Omental fat pad (tissue), 4 donors: ENCODE data around the gene ALG14. TPM values are rescaled to one million over a fixed set of nuclear protein-coding genes. Genes with fewer than 3 reads are reported as not detected.

Source experiments
- ATAC-seq: fragments of 150-250 bp; one replicate; pipeline ENCODE4 v1.9.1; 2016; ENCODE audit warnings: mild to moderate bottlenecking, moderate library complexity; ENCODE audit not compliant: low FRiP score
- DNase-seq: peaks from one replicate; pipeline ENCODE4 v3.0.0-alpha.2; 2019; ENCODE audit warnings: low spot score
- total RNA-seq, 4 donors: library from RNA; depleted of rRNA; stranded (reverse); fragments of >200 nt; gene quantifications; one replicate each; pipeline ENCODE4 v1.1.0, GENCODE V29; 2016
- TF ChIP-seq, protein P1 (sequence below), 3 donors: fragments of 450-650 bp; IDR thresholded peaks; one replicate each; pipeline ENCODE4 v1.5.1; 2016 to 2017; ENCODE audit warnings: antibody characterized with exemption in 3 of 3, mild to moderate bottlenecking in 3 of 3, moderate library complexity in 2 of 3

Gene ALG14
- total RNA-seq, 4 donors from 2014 or later: 0.79 to 2.8 (median 1.4) TPM

DNA sequence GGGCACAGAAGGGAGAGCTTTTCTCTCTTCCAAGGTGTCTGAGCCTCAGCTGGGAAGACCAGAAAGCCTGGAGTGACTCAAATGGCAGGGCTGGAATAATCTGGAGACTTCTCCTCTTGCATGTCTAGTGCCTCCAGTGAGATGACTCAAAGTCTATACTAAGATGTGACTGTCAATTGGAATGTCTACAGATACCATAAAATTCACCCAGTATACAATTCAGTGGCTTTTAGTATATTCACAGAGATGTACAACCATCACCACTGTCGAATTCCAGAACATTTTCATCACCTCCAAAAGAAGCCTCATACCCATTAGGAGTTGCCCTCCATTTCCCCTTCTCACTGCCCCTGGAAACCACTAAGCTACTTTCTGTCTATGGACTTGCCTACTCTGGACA is 97.9 kb downstream of the ALG14 start:
- DNase-seq: no peak
- TF ChIP-seq, protein P1, sequence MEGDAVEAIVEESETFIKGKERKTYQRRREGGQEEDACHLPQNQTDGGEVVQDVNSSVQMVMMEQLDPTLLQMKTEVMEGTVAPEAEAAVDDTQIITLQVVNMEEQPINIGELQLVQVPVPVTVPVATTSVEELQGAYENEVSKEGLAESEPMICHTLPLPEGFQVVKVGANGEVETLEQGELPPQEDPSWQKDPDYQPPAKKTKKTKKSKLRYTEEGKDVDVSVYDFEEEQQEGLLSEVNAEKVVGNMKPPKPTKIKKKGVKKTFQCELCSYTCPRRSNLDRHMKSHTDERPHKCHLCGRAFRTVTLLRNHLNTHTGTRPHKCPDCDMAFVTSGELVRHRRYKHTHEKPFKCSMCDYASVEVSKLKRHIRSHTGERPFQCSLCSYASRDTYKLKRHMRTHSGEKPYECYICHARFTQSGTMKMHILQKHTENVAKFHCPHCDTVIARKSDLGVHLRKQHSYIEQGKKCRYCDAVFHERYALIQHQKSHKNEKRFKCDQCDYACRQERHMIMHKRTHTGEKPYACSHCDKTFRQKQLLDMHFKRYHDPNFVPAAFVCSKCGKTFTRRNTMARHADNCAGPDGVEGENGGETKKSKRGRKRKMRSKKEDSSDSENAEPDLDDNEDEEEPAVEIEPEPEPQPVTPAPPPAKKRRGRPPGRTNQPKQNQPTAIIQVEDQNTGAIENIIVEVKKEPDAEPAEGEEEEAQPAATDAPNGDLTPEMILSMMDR (IDR thresholded peaks at IDR 0.05): no peak
- no peak for ATAC-seq

DNA sequence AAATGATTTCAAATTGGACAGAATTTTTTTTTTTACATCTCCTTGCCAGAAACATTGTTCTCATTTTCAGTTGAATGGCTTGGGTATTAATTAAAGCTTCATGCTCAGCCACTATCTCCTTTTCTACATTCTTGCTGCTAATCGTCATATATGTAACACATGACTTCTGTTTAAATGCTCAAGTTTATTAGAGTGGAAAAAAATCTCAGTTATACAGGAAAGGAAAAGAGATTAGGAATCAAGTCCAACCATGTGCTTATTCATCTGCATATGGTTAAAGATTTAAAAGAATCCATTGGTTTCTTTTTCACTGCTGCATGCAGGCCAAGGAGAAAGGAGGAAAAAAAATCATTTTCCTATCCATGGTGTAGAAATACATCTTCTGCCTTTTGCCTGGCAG is 98.5 kb downstream of the ALG14 start:
- ATAC-seq (no peak), DNase-seq (no peak)
- TF ChIP-seq, protein P1 (IDR thresholded peaks at IDR 0.05): no peak

DNA sequence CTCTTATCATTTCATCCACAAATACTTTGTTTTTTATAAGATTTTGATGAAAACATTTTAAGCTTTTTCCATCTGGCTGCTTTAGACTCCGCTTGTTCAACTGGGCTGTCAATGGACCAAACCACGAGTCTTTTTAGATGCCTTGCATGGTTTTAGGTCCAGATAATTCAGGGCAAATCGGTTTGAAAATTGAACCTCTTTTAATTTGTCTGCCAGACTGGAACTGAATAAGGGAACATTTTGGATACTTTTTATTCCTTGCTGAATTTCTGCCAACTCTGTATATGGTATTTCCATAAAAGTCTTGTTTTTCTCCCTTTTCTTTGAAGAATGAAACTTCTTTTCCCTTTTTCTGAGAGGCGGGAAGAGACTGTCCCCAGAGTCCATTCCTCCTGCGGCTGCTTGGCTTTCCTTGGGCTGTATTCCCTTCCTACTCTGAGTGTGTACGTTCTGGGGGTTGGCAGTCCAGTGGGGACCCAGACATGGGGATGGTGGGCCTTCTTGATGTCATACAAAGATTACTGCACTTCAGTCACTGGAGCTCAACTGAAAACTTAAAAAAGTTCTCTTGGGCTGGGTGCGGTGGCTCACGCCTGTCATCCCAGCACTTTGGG is 99.3 kb downstream of the ALG14 start:
- ATAC-seq (no peak), DNase-seq (no peak)
- TF ChIP-seq, protein P1 (IDR thresholded peaks at IDR 0.05): no peak

DNA sequence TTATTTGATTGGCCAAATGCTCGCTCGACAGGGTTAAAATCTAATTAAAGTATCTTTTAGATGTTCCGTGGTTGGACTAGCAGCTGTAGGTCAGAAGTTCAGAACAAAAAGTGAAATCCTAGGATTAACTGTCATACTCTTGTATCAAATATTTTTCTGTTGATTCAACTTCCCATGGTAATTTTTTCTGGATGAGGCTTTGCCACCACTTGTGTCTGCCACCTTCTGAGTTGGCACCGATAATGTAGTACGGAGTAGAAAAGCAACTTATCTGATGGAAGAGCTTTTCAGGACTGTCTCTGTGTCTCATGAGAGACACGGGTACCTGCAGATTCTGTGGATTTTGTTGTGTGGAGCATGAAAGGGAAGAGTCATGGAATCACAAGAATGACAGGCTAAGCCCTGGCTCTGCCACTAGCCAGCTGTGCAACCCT is 101.2 kb downstream of the ALG14 start:
- no peak for ATAC-seq
- TF ChIP-seq, protein P1 (IDR thresholded peaks at IDR 0.05): no peak

DNA sequence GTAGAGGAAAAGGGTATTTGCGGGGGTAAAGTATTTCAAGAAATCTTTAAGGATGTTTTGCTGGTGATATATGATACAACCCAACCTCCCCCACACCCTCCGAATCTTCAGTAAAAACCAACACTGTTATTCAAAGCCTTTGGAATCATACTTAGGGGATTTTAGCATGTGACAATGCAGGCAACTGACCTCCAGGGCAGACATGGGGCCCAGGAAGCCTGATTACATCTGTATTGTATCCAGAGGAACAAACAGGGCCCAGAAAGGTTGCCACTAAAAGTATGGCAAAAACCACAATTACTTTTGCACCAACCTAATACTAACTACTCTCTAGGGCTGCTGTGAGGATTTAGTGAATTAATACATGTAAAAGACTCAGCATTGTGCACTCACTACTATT is 102.0 kb downstream of the ALG14 start:
- DNase-seq (no peak), ATAC-seq (no peak)
- TF ChIP-seq, protein P1 (IDR thresholded peaks at IDR 0.05): no peak

More for the DNA sequence above, 101.2 kb downstream of the ALG14 start:
- no peak for DNase-seq

DNA sequence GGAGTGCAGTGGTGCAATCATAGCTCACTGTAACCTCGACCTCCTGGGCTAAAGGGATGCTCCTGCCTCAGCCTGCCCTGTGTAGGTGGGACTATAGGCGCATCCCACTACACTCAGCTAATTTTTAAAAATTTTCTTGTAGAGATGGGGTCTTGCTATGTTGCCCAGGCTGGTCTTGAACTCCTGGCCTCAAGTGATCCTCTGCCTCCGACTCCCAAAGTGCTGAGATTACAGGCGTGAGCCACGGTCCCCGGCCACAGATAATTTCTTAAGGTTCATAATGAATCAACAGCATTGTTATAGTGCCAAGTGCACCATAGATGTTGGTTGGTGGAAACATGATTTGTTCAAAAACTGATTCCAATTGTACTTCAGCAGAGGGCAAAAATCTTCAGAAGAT is 103.6 kb downstream of the ALG14 start:
- DNase-seq (no peak), ATAC-seq (no peak)
- TF ChIP-seq, protein P1 (IDR thresholded peaks at IDR 0.05): no peak

DNA sequence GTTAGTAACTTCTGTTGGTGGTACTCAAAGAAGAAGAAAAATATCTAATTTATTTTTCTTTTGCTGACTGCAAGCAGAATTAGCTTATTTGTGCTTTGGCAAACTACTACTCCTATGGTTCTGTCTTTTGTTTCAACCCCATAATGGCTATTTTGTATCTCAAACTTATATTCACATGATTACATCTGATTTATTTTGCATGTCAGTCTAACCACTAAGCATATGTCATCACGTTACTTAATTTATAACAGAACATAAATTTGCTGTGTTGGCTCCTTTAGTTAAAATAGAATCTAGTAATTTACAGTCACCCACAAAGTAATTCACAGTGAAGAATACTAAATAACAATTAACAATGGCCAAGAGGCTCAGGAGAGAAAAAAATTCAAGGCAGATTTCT is 106.7 kb downstream of the ALG14 start:
- ATAC-seq (no peak), DNase-seq (no peak)
- TF ChIP-seq, protein P1 (IDR thresholded peaks at IDR 0.05): no peak
